IPS-20b (cell line): Measurements from ENCODE around the gene KIF23.

Experiments
- H3K27ac ChIP-seq: one replicate; pipeline ENCODE4 v1.5.1; 2013; ENCODE audit warnings: low read length
- H3K27me3 ChIP-seq: 2 replicates; pipeline ENCODE4 v1.6.1; 2013; ENCODE audit warnings: mild to moderate bottlenecking, low read length, inconsistent platforms; ENCODE audit not compliant: insufficient read depth
- H3K36me3 ChIP-seq: 2 replicates; pipeline ENCODE4 v1.6.1; 2013; ENCODE audit warnings: low read depth, mild to moderate bottlenecking, inconsistent platforms, low read length, moderate library complexity; ENCODE audit not compliant: insufficient read depth
- H3K4me1 ChIP-seq: 2 replicates; pipeline ENCODE4 v1.6.1; 2013; ENCODE audit warnings: mild to moderate bottlenecking, control low read depth, inconsistent platforms, low read length, moderate library complexity; ENCODE audit not compliant: insufficient read depth
- H3K4me3 ChIP-seq: 2 replicates; pipeline ENCODE4 v1.5.1; 2013; ENCODE audit warnings: mild to moderate bottlenecking, low read length, inconsistent platforms
- H3K9ac ChIP-seq: 2 replicates; pipeline ENCODE4 v1.6.1; 2013; ENCODE audit warnings: low read depth, mild to moderate bottlenecking, inconsistent platforms, low read length, moderate library complexity
- H3K9me3 ChIP-seq: 2 replicates; pipeline ENCODE4 v1.6.1; 2013; ENCODE audit warnings: mild to moderate bottlenecking, low read depth, low read length, inconsistent platforms; ENCODE audit not compliant: insufficient read depth

KIF23 gene

DNA sequence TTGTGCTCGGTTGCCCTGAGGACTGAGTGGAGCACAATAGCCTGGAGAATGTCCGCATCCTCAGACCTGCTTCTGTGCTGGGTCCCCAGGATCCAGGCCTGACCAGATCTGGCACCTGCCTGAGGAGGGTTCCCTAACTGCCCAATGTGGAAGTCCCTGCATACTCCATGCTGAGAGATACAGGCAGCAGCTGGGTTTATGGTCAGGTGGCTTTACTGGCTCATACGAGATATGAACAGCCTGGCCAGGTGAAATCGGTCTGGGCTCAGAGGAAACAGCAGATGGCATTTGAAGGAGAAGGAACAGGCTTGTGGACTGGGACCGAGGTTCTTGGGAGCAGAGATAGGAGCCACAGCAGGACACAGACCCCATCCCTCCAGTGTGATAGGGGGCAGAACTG lies 18.2 kb upstream of the KIF23 start:
- Histone ChIP-seq H3K9ac (no peak overlapping the region), H3K9me3 (no peaks in the 10 kb centered on the region), H3K36me3 (no peaks in the 10 kb centered on the region), H3K4me3 (no peak overlapping the region), H3K4me1 (no peaks in the 10 kb centered on the region; the same call in 1 of the 2 replicates), H3K27me3 (no peaks in the 10 kb centered on the region), H3K27ac (no peak overlapping the region)

GRCh38 chr15:69398491-69398891 lies 15.7 kb upstream of the KIF23 start:
- H3K9ac ChIP-seq, result no peak overlapping the region
- no peaks in the 10 kb centered on the region for H3K9me3 ChIP-seq
- H3K36me3 ChIP-seq, result no peaks in the 10 kb centered on the region
- no peak overlapping the region for H3K27ac ChIP-seq
- H3K27me3 ChIP-seq, result no peaks in the 10 kb centered on the region
- no peaks in the 10 kb centered on the region; the same call in 1 of the 2 replicates for H3K4me1 ChIP-seq
- no peak overlapping the region for H3K4me3 ChIP-seq

DNA sequence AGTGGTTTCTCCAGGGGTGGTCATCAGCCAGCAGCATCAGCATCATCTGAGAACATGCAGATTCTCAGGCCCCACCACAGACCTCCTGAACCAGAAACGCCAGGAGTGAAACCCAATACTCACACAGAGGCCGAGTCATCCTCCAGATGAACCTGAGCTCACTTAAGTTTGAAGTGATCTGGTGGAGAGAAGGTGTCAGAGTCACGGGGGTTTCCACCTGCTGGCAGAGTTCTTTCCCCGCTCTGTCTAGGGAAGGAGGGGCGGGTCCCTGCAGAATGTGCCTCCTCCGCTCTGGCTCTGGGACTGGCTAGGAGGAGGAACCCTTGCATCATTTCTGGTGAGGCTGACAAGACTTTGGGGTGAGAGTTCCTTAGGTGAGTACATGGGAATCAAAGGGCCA lies 13.3 kb upstream of the KIF23 start:
- no peak overlapping the region for H3K4me3 ChIP-seq
- no peaks in the 10 kb centered on the region for H3K36me3 ChIP-seq

GRCh38 chr15:69402816-69403215 lies 11.3 kb upstream of the KIF23 start:
- Histone ChIP-seq H3K36me3 (no peaks in the 10 kb centered on the region), H3K4me1 (no peaks in the 10 kb centered on the region), H3K27ac (no peak overlapping the region), H3K9ac (no peak overlapping the region), H3K27me3 (no peaks in the 10 kb centered on the region), H3K4me3 (no peak overlapping the region), H3K9me3 (no peaks in the 10 kb centered on the region)

More for the DNA sequence above, 13.3 kb upstream of the KIF23 start:
- Histone ChIP-seq H3K4me1 (no peaks in the 10 kb centered on the region), H3K27ac (no peak overlapping the region), H3K9ac (no peak overlapping the region), H3K9me3 (no peaks in the 10 kb centered on the region), H3K27me3 (no peaks in the 10 kb centered on the region)

- H3K4me3 ChIP-seq, result no peak overlapping the region
- H3K27ac ChIP-seq, result no peak overlapping the region
- no peaks in the 10 kb centered on the region for H3K27me3 ChIP-seq
- H3K9me3 ChIP-seq, result no peaks in the 10 kb centered on the region
- no peaks in the 10 kb centered on the region for H3K4me1 ChIP-seq
- no peaks in the 10 kb centered on the region for H3K36me3 ChIP-seq
- no peak overlapping the region for H3K9ac ChIP-seq
Measured at GRCh38 chr15:69403594-69403993, 10.6 kb upstream of the KIF23 start.

GRCh38 chr15:69405110-69405509 lies 9.0 kb upstream of the KIF23 start:
- no peaks in the 10 kb centered on the region for H3K27me3 ChIP-seq
- no peak overlapping the region for H3K4me3 ChIP-seq
- no peaks in the 10 kb centered on the region for H3K9me3 ChIP-seq
- H3K36me3 ChIP-seq, result no peaks in the 10 kb centered on the region
- no peak overlapping the region for H3K9ac ChIP-seq
- 0 out of 2 replicates have a peak, but pooled peaks cover 2% of the 10 kb centered on the region for H3K4me1 ChIP-seq
- no peak overlapping the region for H3K27ac ChIP-seq

GRCh38 chr15:69407719-69408400 lies 6.3 kb upstream of the KIF23 start:
- Histone ChIP-seq H3K27ac (no peak overlapping the region), H3K36me3 (no peaks in the 10 kb centered on the region), H3K4me1 (0 out of 2 replicates have a peak, but pooled peaks cover 3% of the 10 kb centered on the region), H3K9ac (no peak overlapping the region), H3K9me3 (no peaks in the 10 kb centered on the region), H3K27me3 (no peaks in the 10 kb centered on the region), H3K4me3 (no peak overlapping the region)

DNA sequence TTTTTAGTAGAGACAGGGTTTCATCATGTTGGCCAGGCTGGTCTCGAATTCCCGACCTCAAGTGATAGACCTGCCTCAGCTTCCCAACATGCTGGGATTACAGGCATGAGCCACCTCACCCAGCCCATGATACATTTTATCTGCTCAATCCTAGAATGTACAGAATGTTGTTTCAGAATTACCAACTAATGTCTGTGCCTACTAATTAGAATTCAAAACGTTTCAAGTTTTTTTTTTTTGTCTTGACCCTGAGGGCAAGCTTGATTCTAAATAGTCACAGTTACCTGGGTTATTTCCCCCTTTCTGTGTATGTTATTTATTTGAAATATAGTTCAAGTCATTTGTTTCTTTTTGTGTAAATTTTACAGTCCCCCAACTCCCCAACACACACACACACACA lies 5.3 kb upstream of the KIF23 start:
- Histone ChIP-seq H3K4me1 (0 out of 2 replicates have a peak, but pooled peaks cover 3% of the 10 kb centered on the region), H3K36me3 (no peaks in the 10 kb centered on the region)

DNA sequence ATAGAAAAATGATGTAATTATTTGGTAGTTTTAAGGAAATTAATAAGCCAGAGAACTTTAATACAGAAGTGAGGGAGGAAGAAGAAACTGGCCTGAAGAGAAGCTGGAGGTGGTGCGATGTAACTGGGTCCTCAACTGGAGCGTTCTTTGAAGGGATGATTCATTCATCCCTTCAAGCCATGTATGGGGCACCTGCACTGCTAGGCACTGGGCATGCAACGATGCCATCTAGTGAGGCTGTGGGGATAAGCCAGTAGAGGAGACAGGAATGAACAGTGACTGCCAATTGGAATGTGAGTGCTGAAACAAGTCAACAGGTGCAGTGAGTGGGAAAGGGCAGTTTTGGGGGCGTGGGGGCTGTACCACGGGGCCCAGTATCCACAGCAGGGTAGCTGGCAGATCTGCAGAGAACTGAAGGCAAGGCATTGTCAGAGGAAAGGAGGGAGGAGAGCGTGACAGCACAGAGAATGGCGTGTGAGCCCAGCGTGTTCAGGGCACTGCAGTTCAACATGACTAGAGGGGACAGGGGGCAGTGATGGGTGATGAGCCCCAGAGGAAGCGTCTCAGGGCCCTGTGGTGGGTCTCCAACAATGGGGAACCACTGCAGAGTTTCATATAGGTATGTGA lies 3.8 kb upstream of the KIF23 start:
- H3K4me1 ChIP-seq, result peaks cover 3% of the 10 kb centered on the region; the same call in 1 of the 2 replicates
- H3K27me3 ChIP-seq, result no peaks in the 10 kb centered on the region
- no peak overlapping the region for H3K4me3 ChIP-seq
- no peaks in the 10 kb centered on the region for H3K9me3 ChIP-seq
- H3K27ac ChIP-seq, result no peak overlapping the region
- no peak overlapping the region for H3K9ac ChIP-seq
- no peaks in the 10 kb centered on the region for H3K36me3 ChIP-seq

More for the DNA sequence above, 5.3 kb upstream of the KIF23 start:
- H3K9me3 ChIP-seq, result no peaks in the 10 kb centered on the region
- H3K27ac ChIP-seq, result no peak overlapping the region
- no peak overlapping the region for H3K9ac ChIP-seq
- H3K4me3 ChIP-seq, result no peak overlapping the region
- no peaks in the 10 kb centered on the region for H3K27me3 ChIP-seq

- Histone ChIP-seq H3K4me1 (peaks cover 5% of the 10 kb centered on the region; the same call in 1 of the 2 replicates), H3K9ac (no peak overlapping the region), H3K27me3 (no peaks in the 10 kb centered on the region), H3K36me3 (peaks cover 9% of the 10 kb centered on the region), H3K4me3 (no peak overlapping the region), H3K9me3 (no peaks in the 10 kb centered on the region), H3K27ac (no peak overlapping the region)
Measured at GRCh38 chr15:69412274-69412673, 1.9 kb upstream of the KIF23 start.

DNA sequence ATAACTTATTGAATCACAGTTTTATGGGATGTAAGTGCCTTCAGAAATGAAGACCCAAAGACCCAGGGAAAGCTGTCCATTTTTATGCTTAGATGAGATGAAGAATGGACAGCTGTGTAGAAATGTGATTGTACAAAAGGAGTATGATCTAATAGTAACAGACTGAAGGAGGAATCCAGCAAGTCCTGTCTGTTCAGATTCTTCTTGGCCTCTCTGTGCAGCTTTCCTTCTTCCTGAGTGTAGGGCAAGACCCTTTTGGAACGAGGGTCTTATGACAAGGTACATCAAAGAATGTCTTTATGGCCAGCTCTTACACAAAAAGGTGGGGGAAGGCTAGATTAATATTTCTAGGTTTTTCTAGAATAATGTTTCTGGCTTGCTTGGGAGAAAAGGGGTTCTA lies 1.4 kb upstream of the KIF23 start:
- Histone ChIP-seq H3K4me1 (peaks cover 5% of the 10 kb centered on the region; the same call in 1 of the 2 replicates), H3K9me3 (no peaks in the 10 kb centered on the region), H3K4me3 (no peak overlapping the region), H3K27ac (no peak overlapping the region), H3K27me3 (no peaks in the 10 kb centered on the region), H3K36me3 (peaks cover 13% of the 10 kb centered on the region), H3K9ac (no peak overlapping the region)

DNA sequence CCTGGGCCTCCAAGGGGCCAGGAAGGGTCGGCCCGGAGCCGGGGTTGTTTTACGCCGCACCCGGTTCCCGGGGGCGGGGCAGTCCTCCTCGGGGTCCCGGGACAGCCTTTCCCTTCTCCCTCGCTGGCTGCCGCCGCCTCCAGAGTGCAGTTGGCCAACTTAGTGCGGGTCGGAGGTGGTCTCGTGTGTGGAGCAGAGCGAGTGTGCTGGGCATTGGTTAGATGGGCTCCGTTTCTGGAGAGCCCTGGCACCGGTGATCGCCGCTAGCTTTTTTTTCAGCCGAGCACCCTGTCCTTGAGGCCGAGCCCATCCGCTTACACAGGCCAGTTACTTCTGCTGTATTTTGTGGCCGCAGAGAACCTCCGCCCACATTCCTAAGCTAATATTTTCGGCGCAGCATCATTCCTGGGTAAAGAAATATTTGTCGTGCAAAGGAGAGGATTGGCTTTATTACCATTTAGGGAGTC lies 585 bp downstream of the KIF23 start:
- H3K9me3 ChIP-seq, result no peaks in the 10 kb centered on the region
- peak overlapping the region; percentile 89 for H3K9ac ChIP-seq
- H3K4me3 ChIP-seq, result peak overlapping the region; percentile 90
- H3K36me3 ChIP-seq, result peaks cover 34% of the 10 kb centered on the region
- no peaks in the 10 kb centered on the region for H3K27me3 ChIP-seq
- H3K27ac ChIP-seq, result no peak overlapping the region
- peaks cover 5% of the 10 kb centered on the region; the same call in 1 of the 2 replicates for H3K4me1 ChIP-seq
